ENCODE data around the gene SPATC1L. TPM values are rescaled to one million over a fixed set of nuclear protein-coding genes. Genes with fewer than 3 reads are reported as not detected.
A peak's percentile ranks its signal among the peaks of the same experiment; 100 is the strongest.

The SPATC1L gene
- total RNA-seq, 6 donors from 2014 or later, result 0.91 to 22.0 (median 7.2) TPM

- ATAC-seq (ENCODE audit: low FRiP score in 2 of 2) (no peak), DNase-seq (peak; percentile 17 to 59)
- Histone ChIP-seq H3K27me3 (no peaks in the 10 kb centered on the region), H3K4me1 (peaks cover 0 to 14% (median 8%) of the 10 kb centered on the region in 4 donors), H3K36me3 (peaks cover 0 to 7% (median 2%) of the 10 kb centered on the region in 4 donors), H3K4me3 (no peak overlapping the region), H3K9me3 (no peaks in the 10 kb centered on the region), H3K27ac (no peak overlapping the region)
- TF ChIP-seq EP300 (IDR thresholded peaks at IDR 0.05) (no peak), CTCF (IDR thresholded peaks at IDR 0.05) (no peak), POLR2AphosphoS5 (IDR thresholded peaks at IDR 0.05) (no peak)
- WGBS, 2 donors, result 79 to 95% methylated on average over 10 to 15 of the region's 15 CpGs
Measured at GRCh38 chr21:46157987-46158451, 26.2 kb downstream of the SPATC1L start.

DNA sequence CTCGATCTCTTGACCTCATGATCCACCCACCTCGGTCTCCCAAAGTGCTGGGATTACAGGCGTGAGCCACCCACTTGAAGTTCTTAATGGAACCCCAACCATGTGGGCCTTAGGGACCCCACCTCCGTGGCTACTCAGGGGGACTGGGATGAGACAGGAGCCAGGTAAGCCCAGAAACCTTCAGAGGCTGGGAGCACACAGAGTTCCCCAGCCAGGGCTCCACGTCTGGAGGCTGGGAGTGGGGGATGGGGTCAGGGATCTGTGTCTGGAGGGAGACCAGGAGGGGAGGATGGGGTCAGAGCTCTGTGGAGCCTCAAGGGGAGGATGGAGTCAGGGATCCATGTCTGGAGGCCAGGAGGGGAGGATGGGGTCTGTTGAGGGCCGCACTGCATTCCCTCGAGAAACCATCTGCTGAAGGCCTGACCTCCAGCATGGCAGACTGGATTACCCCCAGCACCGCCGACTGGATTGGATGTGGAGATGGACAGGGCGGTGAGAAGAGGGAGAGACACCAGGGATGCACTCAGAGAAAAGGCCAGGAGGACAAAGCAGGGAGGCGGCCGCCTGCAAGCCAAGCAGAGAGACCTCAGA, 26.8 kb downstream of the SPATC1L start:
- ATAC-seq (ENCODE audit: low FRiP score in 2 of 2) (no peak), DNase-seq (no peak)
- no peak overlapping the region for H3K4me3 ChIP-seq

GRCh38 chr21:46156678-46157077, 27.6 kb downstream of the SPATC1L start:
- 87 to 92% methylated on average over 10 of the region's 10 CpGs for WGBS, 2 donors
- H3K9me3 ChIP-seq, result no peaks in the 10 kb centered on the region
- peaks cover 0 to 16% (median 12%) of the 10 kb centered on the region in 4 donors for H3K4me1 ChIP-seq
- TF ChIP-seq POLR2AphosphoS5 (IDR thresholded peaks at IDR 0.05) (no peak), POLR2A (IDR thresholded peaks at IDR 0.05) (no peak), EP300 (IDR thresholded peaks at IDR 0.05) (no peak), CTCF (IDR thresholded peaks at IDR 0.05) (no peak)
- H3K36me3 ChIP-seq, result peaks cover 0 to 7% (median 2%) of the 10 kb centered on the region in 4 donors
- no peak overlapping the region for H3K4me3 ChIP-seq
- no peak for DNase-seq
- no peak overlapping the region for H3K27ac ChIP-seq
- no peaks in the 10 kb centered on the region for H3K27me3 ChIP-seq
- no peak for ATAC-seq (ENCODE audit: low FRiP score in 2 of 2)

More for the DNA sequence above, 26.8 kb downstream of the SPATC1L start:
- H3K27ac ChIP-seq, result no peak overlapping the region
- no peaks in the 10 kb centered on the region for H3K27me3 ChIP-seq
- no peaks in the 10 kb centered on the region for H3K9me3 ChIP-seq
- peaks cover 0 to 7% (median 2%) of the 10 kb centered on the region in 4 donors for H3K36me3 ChIP-seq
- 94 to 95% methylated on average over 12 of the region's 12 CpGs for WGBS, 2 donors
- TF ChIP-seq EP300 (IDR thresholded peaks at IDR 0.05) (no peak), POLR2AphosphoS5 (IDR thresholded peaks at IDR 0.05) (no peak), CTCF (IDR thresholded peaks at IDR 0.05) (no peak), POLR2A (IDR thresholded peaks at IDR 0.05) (no peak)
- H3K4me1 ChIP-seq, result peaks cover 0 to 16% (median 12%) of the 10 kb centered on the region in 4 donors

GRCh38 chr21:46156378-46156645, 27.9 kb downstream of the SPATC1L start:
- 84 to 87% methylated on average over 7 of the region's 7 CpGs for WGBS, 2 donors
- Histone ChIP-seq H3K4me3 (no peak overlapping the region), H3K36me3 (peaks cover 0 to 4% (median 1%) of the 10 kb centered on the region in 4 donors), H3K4me1 (peaks cover 0 to 13% (median 12%) of the 10 kb centered on the region in 4 donors), H3K27me3 (no peaks in the 10 kb centered on the region), H3K27ac (no peak overlapping the region), H3K9me3 (no peaks in the 10 kb centered on the region)
- DNase-seq, result no peak
- TF ChIP-seq POLR2A (IDR thresholded peaks at IDR 0.05), result no peak
- no peak for TF ChIP-seq EP300 (IDR thresholded peaks at IDR 0.05)
- TF ChIP-seq CTCF (IDR thresholded peaks at IDR 0.05), result no peak
- TF ChIP-seq POLR2AphosphoS5 (IDR thresholded peaks at IDR 0.05), result no peak
- no peak for ATAC-seq (ENCODE audit: low FRiP score in 2 of 2)

All from upper lobe of left lung (tissue), 6 donors.